ENCODE results near the gene DNAJC4.
A peak's percentile ranks its signal among the peaks of the same experiment; 100 is the strongest.

The DNAJC4 gene

GRCh38 chr11:64229090-64229743, 1.1 kb upstream of the DNAJC4 start:
- DNase-seq (ENCODE audit: low read depth) = no peak

GRCh38 chr11:64229744-64230170, 591 bp upstream of the DNAJC4 start:
- no peak for DNase-seq (ENCODE audit: low read depth)

GRCh38 chr11:64230985-64231365, 627 bp downstream of the DNAJC4 start:
- DNase-seq (ENCODE audit: low read depth) = no peak

GRCh38 chr11:64231546-64231945, 1.2 kb downstream of the DNAJC4 start:
- no peak for DNase-seq (ENCODE audit: low read depth)

- DNase-seq (ENCODE audit: low read depth) = no peak
Measured at GRCh38 chr11:64232182-64232966, 2.0 kb downstream of the DNAJC4 start.

- no peak for DNase-seq (ENCODE audit: low read depth)
Measured at GRCh38 chr11:64232967-64233315, 2.6 kb downstream of the DNAJC4 start.

- no peak for DNase-seq (ENCODE audit: low read depth)
Measured at GRCh38 chr11:64233913-64234586, 3.7 kb downstream of the DNAJC4 start, which contains the start of gene VEGFB. TSS of gene VEGFB (plus strand) at chr11:64234584. CDS start at chr11:64234834, 250 bp downstream.

GRCh38 chr11:64234647-64235379, 4.5 kb downstream of the DNAJC4 start:
- DNase-seq (ENCODE audit: low read depth) = no peak

- DNase-seq (ENCODE audit: low read depth) = no peak
Measured at GRCh38 chr11:64235437-64236161, 5.3 kb downstream of the DNAJC4 start.

- DNase-seq (ENCODE audit: low read depth) = no peak
Measured at GRCh38 chr11:64237484-64237951, 7.2 kb downstream of the DNAJC4 start.

- DNase-seq (ENCODE audit: low read depth) = no peak
Measured at GRCh38 chr11:64238076-64238475, 7.7 kb downstream of the DNAJC4 start.

- no peak for DNase-seq (ENCODE audit: low read depth)
Measured at GRCh38 chr11:64238999-64239398, 8.7 kb downstream of the DNAJC4 start.

- DNase-seq (ENCODE audit: low read depth) = no peak
Measured at GRCh38 chr11:64239662-64240434, 9.5 kb downstream of the DNAJC4 start.

GRCh38 chr11:64240435-64241240, 10.3 kb downstream of the DNAJC4 start, which contains the start of gene FKBP2:
TSS of gene FKBP2 (plus strand) at chr11:64241095. CDS start at chr11:64242388, 1,293 bp downstream.
- DNase-seq (ENCODE audit: low read depth) = peak; percentile 79

- DNase-seq (ENCODE audit: low read depth) = no peak
Measured at GRCh38 chr11:64241241-64241490, 10.8 kb downstream of the DNAJC4 start.

- peak; percentile 96 for DNase-seq (ENCODE audit: low read depth)
Measured at GRCh38 chr11:64241491-64242374, 11.4 kb downstream of the DNAJC4 start.

- no peak for DNase-seq (ENCODE audit: low read depth)
Measured at GRCh38 chr11:64243236-64243854, 13.0 kb downstream of the DNAJC4 start.

- DNase-seq (ENCODE audit: low read depth) = no peak
Measured at GRCh38 chr11:64244107-64244506, 13.8 kb downstream of the DNAJC4 start.

- DNase-seq (ENCODE audit: low read depth) = no peak
Measured at GRCh38 chr11:64244966-64245365, 14.6 kb downstream of the DNAJC4 start.
